Liver (tissue), 9 donors: ENCODE results near the gene ENC1. TPM values are rescaled to one million over a fixed set of nuclear protein-coding genes. Genes with fewer than 3 reads are reported as not detected.

Experiments
- DNase-seq: peaks from one replicate; pipeline ENCODE4 v3.0.0-alpha.2; 2017; ENCODE audit warnings: low spot score
- H3K27ac ChIP-seq, 2 donors: one replicate each; pipeline ENCODE4 v1.7.0; 2013; ENCODE audit warnings: inconsistent platforms in 2 of 2, low read length in 2 of 2, control low read depth in 1 of 2, low read depth in 1 of 2, mild to moderate bottlenecking in 1 of 2
- H3K27me3 ChIP-seq, 4 donors: one replicate each; pipeline versions ENCODE4 v1.6.1 to v1.7.0; 2013; ENCODE audit warnings: low read length in 3 of 4, inconsistent platforms in 1 of 4, mild to moderate bottlenecking in 1 of 4, moderate library complexity in 1 of 4; ENCODE audit not compliant: control insufficient read depth in 4 of 4, insufficient read depth in 4 of 4
- H3K36me3 ChIP-seq, 4 donors: one replicate each; pipeline versions ENCODE4 v1.6.1 to v1.7.0; 2013; ENCODE audit warnings: low read length in 3 of 4, mild to moderate bottlenecking in 3 of 4, low read depth in 1 of 4, moderate library complexity in 1 of 4; ENCODE audit not compliant: control insufficient read depth in 4 of 4, insufficient read depth in 3 of 4
- H3K4me1 ChIP-seq, 4 donors: one replicate each; pipeline versions ENCODE4 v1.6.1 to v1.7.0; 2013; ENCODE audit warnings: low read length in 3 of 4, mild to moderate bottlenecking in 3 of 4, moderate library complexity in 1 of 4; ENCODE audit not compliant: control insufficient read depth in 4 of 4, insufficient read depth in 4 of 4
- H3K4me3 ChIP-seq, 3 donors: one replicate each; pipeline versions ENCODE4 v1.6.1 to v1.7.0; 2013; ENCODE audit warnings: low read length in 3 of 3, control low read depth in 1 of 3, low read depth in 1 of 3, mild to moderate bottlenecking in 1 of 3
- H3K9ac ChIP-seq, 2 donors: one replicate each; pipeline ENCODE4 v1.7.0; 2013; ENCODE audit warnings: low read length in 2 of 2, mild to moderate bottlenecking in 2 of 2, moderate library complexity in 2 of 2, control low read depth in 1 of 2, low read depth in 1 of 2
- H3K9me3 ChIP-seq, 4 donors: one replicate each; pipeline versions ENCODE4 v1.6.1 to v1.7.0; 2013; ENCODE audit warnings: low read length in 3 of 4; ENCODE audit not compliant: control insufficient read depth in 4 of 4
- EGR1 ChIP-seq, 2 donors: IDR thresholded peaks; 2 replicates each; pipeline ENCODE4 v1.6.1; 2016 to 2018; ENCODE audit warnings: antibody characterized with exemption in 2 of 2, low read depth in 2 of 2
- FOXA1 ChIP-seq: IDR thresholded peaks from 2 replicates; pipeline ENCODE4 v1.6.1; 2016; ENCODE audit warnings: antibody characterized with exemption
- FOXA2 ChIP-seq: IDR thresholded peaks from 2 replicates; pipeline ENCODE4 v1.6.1; 2016; ENCODE audit warnings: antibody characterized with exemption
- GABPA ChIP-seq, 2 donors: IDR thresholded peaks in 1 of 2; conservative IDR thresholded peaks in 1 of 2; 2 replicates each; pipeline ENCODE4 v1.6.1; 2016; ENCODE audit warnings: antibody characterized with exemption in 2 of 2, mild to moderate bottlenecking in 1 of 2, moderate library complexity in 1 of 2
- HNF4A ChIP-seq, 2 donors: conservative IDR thresholded peaks; 2 replicates each; pipeline ENCODE4 v1.6.1; 2016; ENCODE audit warnings: antibody characterized with exemption in 2 of 2, mild to moderate bottlenecking in 2 of 2
- HNF4G ChIP-seq: IDR thresholded peaks from 2 replicates; pipeline ENCODE4 v1.6.1; 2016; ENCODE audit warnings: antibody characterized with exemption
- JUND ChIP-seq, 2 donors: IDR thresholded peaks; 2 replicates each; pipeline ENCODE4 v1.6.1; 2016; ENCODE audit warnings: antibody characterized with exemption in 2 of 2
- NR2F2 ChIP-seq: IDR thresholded peaks from 2 replicates; pipeline ENCODE4 v1.6.1; 2016; ENCODE audit warnings: antibody characterized with exemption
- RAD21 ChIP-seq, 2 donors: IDR thresholded peaks; 2 replicates each; pipeline ENCODE4 v1.6.1; 2016; ENCODE audit warnings: antibody characterized with exemption in 2 of 2, mild to moderate bottlenecking in 2 of 2
- RXRA ChIP-seq, 2 donors: IDR thresholded peaks; 2 replicates each; pipeline ENCODE4 v1.6.1; 2017 to 2018; ENCODE audit warnings: antibody characterized with exemption in 2 of 2, mild to moderate bottlenecking in 1 of 2
- SP1 ChIP-seq: IDR thresholded peaks from 2 replicates; pipeline ENCODE4 v1.6.1; 2018; ENCODE audit warnings: antibody characterized with exemption, mild to moderate bottlenecking
- TAF1 ChIP-seq: conservative IDR thresholded peaks from 2 replicates; pipeline ENCODE4 v1.6.1; 2016; ENCODE audit warnings: antibody characterized with exemption, mild to moderate bottlenecking
- YY1 ChIP-seq: IDR thresholded peaks from 2 replicates; pipeline ENCODE4 v1.6.1; 2016; ENCODE audit warnings: antibody characterized with exemption, mild to moderate bottlenecking
- WGBS: extraction: QIAGEN DNeasy Blood & Tissue Kit; methylation state at CpG from one replicate; pipeline ENCODE4 v1.1.7; 2013; 5-methylcytosine and 5-hydroxymethylcytosine counted together
- polyA plus RNA-seq, 2 donors: library from polyadenylated mRNA; stranded (reverse) in 1 of 2; unstranded in 1 of 2; fragments of 200-250 nt in 1 of 2; fragments of >200 nt in 1 of 2; fragmentation: Nextera tagmentation in 1 of 2; extraction: Ambion mirVana in 1 of 2; gene quantifications; one replicate each; pipeline versions ENCODE4 v1.2.1 to v1.2.3, GENCODE V29; 2013 to 2015
- total RNA-seq, 2 donors: library from RNA; depleted of rRNA; stranded (reverse); fragments of >200 nt; gene quantifications; one replicate each; pipeline ENCODE4 v1.2.3, GENCODE V29; 2014
- TF ChIP-seq, protein P1 (sequence below): IDR thresholded peaks from 2 replicates; pipeline ENCODE4 v1.6.1; 2016; ENCODE audit warnings: antibody characterized with exemption
- TF ChIP-seq, protein P2 (sequence below): IDR thresholded peaks from 2 replicates; pipeline ENCODE4 v1.6.1; 2016; ENCODE audit warnings: antibody characterized with exemption, mild to moderate bottlenecking
- TF ChIP-seq, protein P3 (sequence below): IDR thresholded peaks from 2 replicates; pipeline ENCODE4 v1.6.1; 2016; ENCODE audit warnings: antibody characterized with exemption
- TF ChIP-seq, protein P4 (sequence below): fragments of 150-350 bp; IDR thresholded peaks from 2 replicates; pipeline ENCODE4 v1.5.1; 2017; ENCODE audit warnings: improper control_type of control experiment, low read depth, low read length; ENCODE audit not compliant: missing input control
- TF ChIP-seq, protein P5 (sequence below): IDR thresholded peaks from 2 replicates; pipeline ENCODE4 v1.6.1; 2016; ENCODE audit warnings: antibody characterized with exemption
- donor health status: healthy.
- donor health status: healthy.
- donor health status: healthy.
- donor health status: healthy.
- donor health status: healthy.

Gene ENC1
- total and polyA plus RNA-seq, 4 donors = 5.7 to 34.4 (median 13.8) TPM

DNA sequence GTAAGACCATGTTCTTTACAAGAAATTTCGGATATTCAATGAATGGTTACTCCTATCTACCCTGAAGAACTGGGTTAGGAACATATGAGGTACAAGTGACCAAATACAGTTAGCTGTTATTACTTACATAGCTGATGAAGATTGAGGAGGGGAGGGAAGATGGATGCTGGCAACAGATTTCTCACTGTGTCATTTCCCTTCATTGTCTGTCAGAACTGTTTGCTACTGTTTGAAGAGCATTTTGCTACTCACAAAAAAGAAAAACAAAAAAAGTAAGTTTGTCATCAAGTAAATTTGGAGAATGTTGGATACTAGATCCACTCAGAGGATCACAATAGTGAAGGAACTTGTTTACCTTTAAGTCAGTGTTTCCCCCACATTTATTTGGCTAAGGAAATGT is 53.7 kb downstream of the ENC1 start (continued):
- TF ChIP-seq FOXA1 (no peak), TAF1 (no peak), NR2F2 (no peak), HNF4A (conservative IDR thresholded peaks at IDR 0.05) (no peak), FOXA2 (no peak)
- TF ChIP-seq, protein P1, sequence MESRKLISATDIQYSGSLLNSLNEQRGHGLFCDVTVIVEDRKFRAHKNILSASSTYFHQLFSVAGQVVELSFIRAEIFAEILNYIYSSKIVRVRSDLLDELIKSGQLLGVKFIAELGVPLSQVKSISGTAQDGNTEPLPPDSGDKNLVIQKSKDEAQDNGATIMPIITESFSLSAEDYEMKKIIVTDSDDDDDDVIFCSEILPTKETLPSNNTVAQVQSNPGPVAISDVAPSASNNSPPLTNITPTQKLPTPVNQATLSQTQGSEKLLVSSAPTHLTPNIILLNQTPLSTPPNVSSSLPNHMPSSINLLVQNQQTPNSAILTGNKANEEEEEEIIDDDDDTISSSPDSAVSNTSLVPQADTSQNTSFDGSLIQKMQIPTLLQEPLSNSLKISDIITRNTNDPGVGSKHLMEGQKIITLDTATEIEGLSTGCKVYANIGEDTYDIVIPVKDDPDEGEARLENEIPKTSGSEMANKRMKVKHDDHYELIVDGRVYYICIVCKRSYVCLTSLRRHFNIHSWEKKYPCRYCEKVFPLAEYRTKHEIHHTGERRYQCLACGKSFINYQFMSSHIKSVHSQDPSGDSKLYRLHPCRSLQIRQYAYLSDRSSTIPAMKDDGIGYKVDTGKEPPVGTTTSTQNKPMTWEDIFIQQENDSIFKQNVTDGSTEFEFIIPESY = no peak

DNA sequence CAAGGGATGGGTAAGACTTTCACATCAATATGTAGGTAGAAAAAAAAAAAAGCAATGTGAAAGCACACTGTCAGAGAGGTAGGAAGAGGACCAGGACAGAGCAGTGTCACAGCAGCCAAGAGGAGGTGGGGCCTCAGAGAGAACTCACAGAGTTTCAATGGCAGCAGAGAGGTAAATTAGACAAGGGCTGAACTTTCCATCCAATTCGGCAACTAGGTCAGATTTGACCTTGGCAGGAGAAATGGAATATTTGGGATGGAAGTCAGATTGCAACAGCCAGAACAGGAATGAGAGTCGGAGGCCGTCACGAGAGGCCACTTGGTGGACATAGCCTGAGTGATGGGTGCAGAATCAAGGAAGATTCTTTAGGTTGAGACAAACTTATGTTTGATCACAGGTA is 57.7 kb downstream of the ENC1 start:
- no peaks in the 10 kb centered on the region for H3K36me3 ChIP-seq
- H3K4me1 ChIP-seq = peaks cover 11 to 32% (median 22%) of the 10 kb centered on the region in 4 donors
- 42% methylated on average over 4 of the region's 4 CpGs for WGBS
- no peaks in the 10 kb centered on the region for H3K27me3 ChIP-seq
- H3K9me3 ChIP-seq = no peaks in the 10 kb centered on the region
- peak overlapping the region in 1 of 2 donors; percentile 35 for H3K27ac ChIP-seq
- TF ChIP-seq JUND (IDR thresholded peaks at IDR 0.05) (peak; percentile 13 to 28), YY1 (peak; percentile 92), EGR1 (IDR thresholded peaks at IDR 0.05; ENCODE audit: low read depth in 2 of 2) (peak in 1 of 2 donors; percentile 77), FOXA1 (no peak), HNF4G (no peak), NR2F2 (no peak), RXRA (IDR thresholded peaks at IDR 0.05) (peak; percentile 80 to 88), FOXA2 (peak; percentile 4), RAD21 (IDR thresholded peaks at IDR 0.05) (peak; percentile 63 to 70), TAF1 (no peak), SP1 (peak; percentile 69), HNF4A (conservative IDR thresholded peaks at IDR 0.05) (peak; percentile 62 to 74), GABPA (IDR thresholded peaks at IDR 0.05 in 1 of 2, conservative IDR thresholded peaks at IDR 0.05 in 1 of 2) (no peak)
- TF ChIP-seq, protein P2, sequence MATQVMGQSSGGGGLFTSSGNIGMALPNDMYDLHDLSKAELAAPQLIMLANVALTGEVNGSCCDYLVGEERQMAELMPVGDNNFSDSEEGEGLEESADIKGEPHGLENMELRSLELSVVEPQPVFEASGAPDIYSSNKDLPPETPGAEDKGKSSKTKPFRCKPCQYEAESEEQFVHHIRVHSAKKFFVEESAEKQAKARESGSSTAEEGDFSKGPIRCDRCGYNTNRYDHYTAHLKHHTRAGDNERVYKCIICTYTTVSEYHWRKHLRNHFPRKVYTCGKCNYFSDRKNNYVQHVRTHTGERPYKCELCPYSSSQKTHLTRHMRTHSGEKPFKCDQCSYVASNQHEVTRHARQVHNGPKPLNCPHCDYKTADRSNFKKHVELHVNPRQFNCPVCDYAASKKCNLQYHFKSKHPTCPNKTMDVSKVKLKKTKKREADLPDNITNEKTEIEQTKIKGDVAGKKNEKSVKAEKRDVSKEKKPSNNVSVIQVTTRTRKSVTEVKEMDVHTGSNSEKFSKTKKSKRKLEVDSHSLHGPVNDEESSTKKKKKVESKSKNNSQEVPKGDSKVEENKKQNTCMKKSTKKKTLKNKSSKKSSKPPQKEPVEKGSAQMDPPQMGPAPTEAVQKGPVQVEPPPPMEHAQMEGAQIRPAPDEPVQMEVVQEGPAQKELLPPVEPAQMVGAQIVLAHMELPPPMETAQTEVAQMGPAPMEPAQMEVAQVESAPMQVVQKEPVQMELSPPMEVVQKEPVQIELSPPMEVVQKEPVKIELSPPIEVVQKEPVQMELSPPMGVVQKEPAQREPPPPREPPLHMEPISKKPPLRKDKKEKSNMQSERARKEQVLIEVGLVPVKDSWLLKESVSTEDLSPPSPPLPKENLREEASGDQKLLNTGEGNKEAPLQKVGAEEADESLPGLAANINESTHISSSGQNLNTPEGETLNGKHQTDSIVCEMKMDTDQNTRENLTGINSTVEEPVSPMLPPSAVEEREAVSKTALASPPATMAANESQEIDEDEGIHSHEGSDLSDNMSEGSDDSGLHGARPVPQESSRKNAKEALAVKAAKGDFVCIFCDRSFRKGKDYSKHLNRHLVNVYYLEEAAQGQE = no peak
- TF ChIP-seq, protein P1 = no peak
- TF ChIP-seq, protein P3, sequence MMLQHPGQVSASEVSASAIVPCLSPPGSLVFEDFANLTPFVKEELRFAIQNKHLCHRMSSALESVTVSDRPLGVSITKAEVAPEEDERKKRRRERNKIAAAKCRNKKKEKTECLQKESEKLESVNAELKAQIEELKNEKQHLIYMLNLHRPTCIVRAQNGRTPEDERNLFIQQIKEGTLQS = peak; percentile 37
- TF ChIP-seq, protein P4, sequence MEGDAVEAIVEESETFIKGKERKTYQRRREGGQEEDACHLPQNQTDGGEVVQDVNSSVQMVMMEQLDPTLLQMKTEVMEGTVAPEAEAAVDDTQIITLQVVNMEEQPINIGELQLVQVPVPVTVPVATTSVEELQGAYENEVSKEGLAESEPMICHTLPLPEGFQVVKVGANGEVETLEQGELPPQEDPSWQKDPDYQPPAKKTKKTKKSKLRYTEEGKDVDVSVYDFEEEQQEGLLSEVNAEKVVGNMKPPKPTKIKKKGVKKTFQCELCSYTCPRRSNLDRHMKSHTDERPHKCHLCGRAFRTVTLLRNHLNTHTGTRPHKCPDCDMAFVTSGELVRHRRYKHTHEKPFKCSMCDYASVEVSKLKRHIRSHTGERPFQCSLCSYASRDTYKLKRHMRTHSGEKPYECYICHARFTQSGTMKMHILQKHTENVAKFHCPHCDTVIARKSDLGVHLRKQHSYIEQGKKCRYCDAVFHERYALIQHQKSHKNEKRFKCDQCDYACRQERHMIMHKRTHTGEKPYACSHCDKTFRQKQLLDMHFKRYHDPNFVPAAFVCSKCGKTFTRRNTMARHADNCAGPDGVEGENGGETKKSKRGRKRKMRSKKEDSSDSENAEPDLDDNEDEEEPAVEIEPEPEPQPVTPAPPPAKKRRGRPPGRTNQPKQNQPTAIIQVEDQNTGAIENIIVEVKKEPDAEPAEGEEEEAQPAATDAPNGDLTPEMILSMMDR = no peak
- TF ChIP-seq, protein P5, sequence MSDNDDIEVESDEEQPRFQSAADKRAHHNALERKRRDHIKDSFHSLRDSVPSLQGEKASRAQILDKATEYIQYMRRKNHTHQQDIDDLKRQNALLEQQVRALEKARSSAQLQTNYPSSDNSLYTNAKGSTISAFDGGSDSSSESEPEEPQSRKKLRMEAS = no peak
- H3K4me3 ChIP-seq = no peak overlapping the region
- DNase-seq = no peak
- no peak overlapping the region for H3K9ac ChIP-seq
